HG02610 (cell line): ENCODE data around the gene RPA1.

Experiments
- ATAC-seq: cut with Tn5 transposase; IDR thresholded peaks from one replicate; pipeline ENCODE4 v1.9.1; 2021; ENCODE audit warnings: mild to moderate bottlenecking, moderate library complexity; ENCODE audit not compliant: unreplicated experiment

Gene RPA1

DNA sequence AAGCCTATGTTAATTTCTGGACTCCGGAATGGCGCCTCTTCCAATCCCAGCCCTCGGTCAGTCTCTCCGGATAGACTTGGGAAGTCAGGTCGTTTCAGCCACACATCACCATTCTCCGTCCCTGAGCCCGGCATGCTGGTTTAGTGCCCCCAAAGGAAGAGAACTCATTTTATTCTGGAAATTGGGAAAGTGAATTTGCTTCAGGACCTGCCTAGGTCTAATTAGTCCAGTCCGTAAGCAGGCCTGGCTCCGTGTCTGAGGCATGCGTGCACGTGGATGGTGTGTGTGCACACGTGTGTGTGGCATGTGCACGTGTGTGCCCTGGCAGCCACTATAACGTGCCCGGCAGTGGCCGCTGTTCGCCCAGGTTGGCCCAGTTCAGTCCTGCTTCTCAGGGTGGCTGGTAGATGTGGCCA lies 77.4 kb downstream of the RPA1 start:
- ATAC-seq: no peak

DNA sequence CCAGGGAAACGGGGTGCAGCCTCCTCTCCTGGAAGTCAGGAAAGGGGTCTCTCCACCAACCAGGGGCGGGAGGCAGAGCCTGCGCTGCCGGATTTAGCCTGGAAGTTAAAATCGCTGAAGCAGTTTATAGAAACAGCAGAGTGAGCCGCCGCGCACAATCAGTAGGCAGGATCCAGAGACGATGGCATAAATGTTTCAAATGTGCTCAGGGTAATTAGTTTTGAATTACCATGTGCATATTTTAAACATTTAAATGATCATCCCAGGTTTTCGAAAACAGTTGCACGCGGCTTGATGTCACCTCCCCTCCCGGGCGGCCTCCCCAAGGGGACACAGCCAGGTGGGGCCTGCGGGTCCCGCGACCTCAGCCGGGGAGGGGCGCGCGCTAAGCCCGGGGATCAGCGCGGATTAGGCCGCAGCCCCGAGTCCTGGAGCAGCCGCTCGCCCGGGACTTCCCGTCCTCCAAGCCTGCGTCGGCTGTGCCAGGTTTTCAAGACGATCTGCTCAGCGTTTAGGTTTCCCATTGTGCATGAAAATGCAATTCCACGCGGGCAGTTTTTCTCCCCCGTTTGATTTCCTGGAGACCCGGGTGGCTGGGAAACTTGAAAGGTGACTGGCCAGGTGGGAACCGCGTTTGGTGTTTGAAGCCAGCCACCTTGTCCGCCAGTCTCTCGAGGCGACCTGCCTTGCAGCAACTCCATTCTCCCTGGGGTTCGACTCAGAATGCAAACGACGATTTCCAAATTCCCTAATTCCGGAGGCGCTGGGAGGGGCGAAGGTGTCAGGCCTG lies 78.3 kb downstream of the RPA1 start:
- ATAC-seq: no peak

DNA sequence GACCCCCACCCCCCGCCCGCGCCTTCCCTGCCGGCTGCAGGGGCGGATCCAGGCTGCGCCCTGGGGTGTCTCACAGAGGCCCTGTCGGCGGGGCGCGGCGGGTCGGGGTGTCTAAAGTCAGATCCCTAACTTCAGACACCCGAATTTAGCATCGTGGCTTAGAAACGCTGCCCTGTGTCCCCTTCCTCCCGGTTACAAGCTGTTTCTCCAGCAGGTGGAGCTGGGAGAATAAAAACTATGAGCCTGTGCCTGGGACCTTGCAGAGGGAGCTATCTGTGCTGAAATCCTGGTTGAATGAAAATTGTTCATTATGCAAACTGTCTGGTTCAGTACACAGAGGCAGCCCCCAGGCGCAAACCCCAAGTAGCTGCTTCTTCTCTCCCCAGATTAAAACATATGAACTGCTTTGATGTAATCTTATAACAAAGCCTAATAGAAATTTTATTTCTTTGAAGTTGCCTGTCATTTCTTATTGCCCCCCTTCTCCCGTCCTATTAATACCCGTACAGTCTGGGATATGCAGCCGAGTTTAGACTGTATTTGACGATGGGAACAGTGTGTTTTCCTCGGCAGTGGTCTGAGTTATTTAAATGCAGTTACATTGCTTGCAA lies 79.0 kb downstream of the RPA1 start:
- ATAC-seq: no peak

DNA sequence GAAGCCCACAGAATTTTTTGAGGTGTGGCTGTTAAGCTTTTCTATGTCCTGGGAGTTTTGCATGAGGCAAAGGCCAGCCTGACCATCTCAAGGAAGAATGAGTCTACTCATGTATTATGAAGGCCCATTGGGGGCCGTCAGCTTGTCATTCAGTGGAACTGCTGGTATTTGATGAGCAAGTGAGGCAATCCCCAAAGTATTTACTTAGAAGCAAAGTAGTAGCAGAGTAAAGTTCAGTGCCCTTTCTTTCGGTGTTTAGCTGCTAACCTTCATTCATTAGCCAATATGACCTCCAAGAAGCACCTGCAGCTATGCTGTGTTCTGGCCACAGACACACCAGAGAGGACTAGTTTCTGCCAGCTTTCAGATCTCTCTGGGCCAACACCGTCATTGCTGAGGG lies 80.2 kb downstream of the RPA1 start:
- no peak for ATAC-seq

DNA sequence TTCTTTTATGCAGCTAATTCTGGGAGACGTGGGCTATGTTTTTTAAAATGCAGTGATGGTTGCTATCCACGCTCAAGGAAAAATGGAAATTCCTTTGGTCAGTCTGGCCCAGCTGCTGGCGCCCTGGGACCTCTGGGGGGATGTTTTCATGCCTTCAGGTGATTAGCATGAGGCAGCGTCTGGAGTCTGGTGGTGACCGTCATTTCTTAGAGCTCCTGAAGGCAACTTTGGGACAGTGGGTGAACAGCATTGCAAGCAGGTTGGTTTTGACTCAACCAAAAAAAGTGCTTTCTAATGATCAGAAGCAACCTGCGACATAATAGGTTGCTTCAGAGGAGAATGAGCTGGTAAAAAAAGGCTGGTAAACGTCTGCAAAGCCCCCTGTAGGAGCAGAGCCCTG lies 82.3 kb downstream of the RPA1 start:
- ATAC-seq: no peak

DNA sequence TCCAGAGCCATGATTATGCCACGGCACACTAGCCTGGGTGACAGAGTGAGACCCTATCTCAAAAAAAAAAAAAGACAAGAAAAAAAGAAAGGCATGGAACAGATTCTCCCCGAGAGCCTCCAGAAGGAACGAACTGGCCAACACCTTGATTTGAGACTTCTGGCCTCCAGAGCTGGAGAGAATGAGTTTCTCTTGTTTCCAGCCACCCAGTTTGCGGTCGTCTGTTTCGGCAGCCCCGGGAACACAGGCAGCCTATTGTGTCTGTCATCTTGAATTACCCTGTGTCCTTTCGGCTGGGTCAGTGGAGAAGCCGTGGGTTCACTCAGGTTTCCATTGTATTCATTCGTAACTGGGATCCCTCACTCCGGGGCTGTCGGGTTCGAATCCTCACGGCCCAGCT lies 83.9 kb downstream of the RPA1 start:
- ATAC-seq: no peak

DNA sequence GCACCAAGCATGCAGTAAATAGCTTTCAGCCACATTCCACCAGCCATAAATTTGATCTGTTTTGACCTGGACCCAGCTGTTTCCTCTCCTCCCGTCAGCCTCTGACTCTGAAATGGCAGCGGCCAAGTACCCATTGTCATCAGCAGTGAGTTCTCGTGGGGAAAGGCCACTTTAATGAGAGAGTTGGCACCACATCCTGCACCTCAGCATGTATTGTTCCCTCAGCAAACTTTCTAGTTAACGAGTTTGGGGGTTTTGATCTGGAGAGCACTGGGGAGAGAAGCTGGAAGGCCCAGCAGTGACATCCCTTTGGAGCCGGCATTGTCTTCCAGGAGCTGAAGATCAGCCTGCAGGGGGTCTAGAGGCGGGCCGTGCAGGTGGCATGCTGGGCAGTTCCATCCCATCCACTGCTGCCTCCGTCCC lies 84.9 kb downstream of the RPA1 start:
- ATAC-seq: no peak

DNA sequence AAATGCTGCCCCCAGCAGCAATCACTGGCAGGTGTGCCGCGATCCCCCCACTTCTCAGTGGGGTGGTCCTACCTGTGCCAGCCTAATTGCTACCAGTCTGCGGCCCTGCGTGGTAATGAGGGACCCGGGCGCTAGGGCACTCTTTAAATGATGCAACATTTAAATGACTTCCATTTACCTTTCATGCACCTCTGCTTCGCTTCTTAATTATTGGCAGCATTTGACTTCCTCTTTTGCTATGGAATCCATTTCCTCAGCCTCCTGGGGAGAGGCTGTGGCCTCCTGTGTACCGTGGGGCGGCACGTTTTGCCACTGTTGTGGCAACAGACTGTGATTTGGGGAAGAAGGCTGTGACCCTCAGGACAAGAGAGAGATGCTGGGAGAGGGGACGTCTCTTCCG lies 86.1 kb downstream of the RPA1 start:
- no peak for ATAC-seq

DNA sequence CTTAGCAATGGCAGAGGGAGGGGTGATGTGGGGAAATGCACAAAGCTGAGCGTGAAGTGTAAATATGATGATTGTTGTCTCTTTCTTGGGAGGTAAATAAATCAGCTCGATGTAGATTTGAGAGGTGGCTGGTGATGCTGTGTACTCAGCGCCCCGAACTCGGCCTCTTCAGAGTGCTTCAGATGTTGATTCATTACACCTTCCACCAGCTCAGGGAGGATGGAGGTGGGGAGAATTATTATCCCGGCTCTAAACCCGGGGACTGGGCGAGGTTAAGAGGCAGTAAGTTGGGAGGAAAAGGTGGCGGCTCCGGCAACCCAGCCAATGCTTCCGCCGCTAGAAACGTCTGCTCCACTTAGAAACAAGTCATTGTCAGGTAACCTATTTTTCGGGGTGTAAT lies 86.5 kb downstream of the RPA1 start:
- ATAC-seq: no peak

DNA sequence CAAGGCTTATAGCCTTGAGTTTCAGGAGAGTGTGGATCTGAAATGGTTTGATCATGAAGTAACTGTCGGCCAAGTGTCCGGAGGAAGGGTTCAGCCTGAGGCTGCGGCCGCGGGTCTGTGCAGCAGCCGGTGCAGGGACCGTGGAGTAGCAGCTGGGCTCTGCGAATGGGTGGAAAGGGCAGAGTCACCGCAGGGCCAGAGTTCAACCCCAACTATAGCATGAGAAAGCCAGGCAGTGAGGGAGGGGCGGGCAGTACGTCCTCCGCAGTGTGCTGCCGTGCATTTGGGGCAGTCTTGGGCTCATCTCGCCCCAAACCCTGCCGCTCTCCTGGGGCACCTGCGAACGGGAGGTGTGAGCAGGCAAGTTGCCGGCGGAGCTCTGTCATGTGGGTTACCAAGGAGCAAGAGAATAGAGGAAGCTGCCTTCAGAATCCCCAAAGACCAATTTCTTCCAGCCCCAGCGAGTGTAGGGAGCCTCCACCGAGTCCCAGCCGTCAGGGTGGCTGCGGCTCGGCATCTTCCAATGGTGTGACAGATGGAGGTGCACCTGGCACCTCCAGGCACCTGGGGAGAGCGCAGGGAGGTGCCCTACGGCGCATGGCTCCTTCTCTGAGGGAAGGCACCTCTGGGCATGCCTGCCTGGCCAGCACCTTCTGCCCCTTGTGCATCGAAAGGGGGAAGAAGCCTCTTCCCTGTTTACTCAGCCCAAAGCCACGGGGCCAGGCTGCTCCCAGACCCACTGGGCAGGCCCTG lies 87.3 kb downstream of the RPA1 start:
- ATAC-seq: no peak

DNA sequence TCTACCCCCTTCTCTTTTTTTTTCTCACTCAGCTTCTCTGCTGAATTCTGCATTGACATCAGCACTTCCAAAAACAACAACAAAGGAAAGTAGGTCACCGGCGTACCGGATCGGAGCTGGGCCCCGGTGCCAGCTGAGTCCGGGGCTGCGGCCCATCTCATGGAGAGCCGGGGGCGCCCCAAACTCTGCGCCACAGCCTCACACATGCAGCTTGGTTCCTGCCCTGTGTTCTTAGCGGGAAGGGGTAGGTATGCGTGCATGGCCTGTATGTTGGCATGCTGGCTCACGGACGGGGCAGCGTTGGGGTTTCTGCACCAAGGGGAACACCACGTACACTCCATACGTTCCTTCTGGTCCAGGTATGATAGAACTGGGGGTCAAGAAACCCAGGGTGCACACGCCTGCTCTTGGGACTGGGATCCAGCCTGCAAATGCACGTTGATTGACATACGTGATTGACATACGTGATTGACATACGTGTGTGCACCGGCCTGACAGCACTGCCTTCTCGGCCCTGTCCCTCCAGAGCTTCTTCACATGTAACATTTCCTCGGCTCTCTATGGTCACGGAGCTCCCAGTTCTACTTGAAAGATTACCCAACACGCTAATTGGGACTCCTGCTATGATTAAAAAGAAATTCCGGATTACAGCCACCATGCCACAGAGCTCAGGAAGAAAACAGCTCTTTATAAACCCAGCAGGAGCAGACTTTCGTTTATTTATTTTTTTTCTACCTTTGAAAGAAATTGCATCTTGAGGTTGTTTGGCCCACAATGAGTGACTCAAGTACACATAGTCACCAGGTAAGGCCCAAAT lies 88.7 kb downstream of the RPA1 start:
- no peak for ATAC-seq

DNA sequence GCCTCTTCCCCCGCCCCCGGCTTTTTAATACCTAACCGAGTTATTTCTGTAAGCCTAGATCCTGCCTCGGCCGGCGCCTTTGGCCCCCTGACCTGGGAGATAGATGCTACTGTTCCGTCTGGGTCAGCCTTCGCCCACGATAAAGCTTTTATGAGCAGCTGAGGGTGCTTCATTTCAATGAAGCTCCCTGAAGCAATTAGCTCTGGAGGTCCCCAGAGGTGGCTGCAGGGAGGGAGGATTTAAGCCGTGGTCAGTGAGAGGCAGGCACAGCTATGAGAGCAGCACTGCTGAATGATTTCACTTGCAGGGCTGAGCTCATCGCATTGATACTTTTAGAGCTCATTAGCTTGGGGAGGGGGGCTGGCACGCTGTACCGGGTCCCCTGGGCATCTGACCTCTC lies 89.4 kb downstream of the RPA1 start:
- ATAC-seq: no peak

DNA sequence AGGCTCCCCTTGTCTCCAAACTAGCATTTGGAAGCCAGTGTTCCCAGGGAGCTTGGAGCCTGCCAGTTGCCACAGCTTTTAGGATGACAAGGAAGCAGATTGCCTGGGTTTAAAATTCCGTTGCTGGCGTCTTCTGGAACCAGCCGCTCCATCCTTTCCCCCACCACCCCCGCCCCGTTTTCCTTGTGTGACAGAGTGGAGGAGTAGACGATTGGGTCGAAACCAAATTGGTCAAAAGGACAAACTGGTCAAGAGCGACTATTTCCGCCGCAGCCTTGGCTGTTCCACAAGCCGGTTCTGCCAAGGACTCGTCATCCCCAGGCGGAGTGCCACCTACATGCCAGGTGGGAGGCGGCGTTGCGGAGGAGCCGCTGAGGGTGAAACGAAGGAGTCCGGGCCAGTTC lies 91.1 kb downstream of the RPA1 start:
- ATAC-seq: no peak

DNA sequence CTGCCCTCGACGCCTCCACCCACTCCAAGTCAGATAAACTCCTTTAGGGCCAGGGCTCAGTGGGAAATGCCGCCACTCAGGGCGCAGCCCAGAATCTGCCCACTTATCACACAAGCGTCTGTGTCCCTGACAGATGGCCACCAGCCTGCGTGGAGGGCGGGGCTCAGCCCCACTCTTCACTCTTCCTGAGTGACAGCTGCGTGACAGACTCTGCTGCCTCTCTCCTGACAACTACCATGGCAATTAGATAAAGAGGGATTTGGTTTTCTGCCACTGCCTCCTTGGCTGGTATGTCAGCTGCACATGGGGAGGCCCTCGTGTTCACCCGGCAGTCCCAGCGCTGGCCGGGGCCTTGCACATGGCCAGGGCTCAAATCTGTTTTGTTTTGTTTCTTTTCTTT lies 99.2 kb downstream of the RPA1 start:
- ATAC-seq: no peak

DNA sequence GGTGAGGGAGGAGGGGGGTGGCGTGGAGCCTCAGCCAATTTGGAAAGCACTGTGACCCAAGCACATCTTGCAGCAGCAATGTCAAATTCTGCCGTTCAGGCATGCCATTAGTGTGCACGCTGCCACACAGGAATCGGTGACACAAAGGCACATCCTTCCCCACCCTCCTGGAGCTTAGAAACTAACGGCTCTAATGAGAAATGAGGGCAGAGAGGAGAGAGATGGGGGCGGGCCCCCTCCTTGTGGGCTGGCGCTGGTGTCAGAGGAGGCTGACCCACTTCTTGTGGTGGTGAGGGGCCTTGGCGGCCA lies 100.5 kb downstream of the RPA1 start:
- no peak for ATAC-seq

DNA sequence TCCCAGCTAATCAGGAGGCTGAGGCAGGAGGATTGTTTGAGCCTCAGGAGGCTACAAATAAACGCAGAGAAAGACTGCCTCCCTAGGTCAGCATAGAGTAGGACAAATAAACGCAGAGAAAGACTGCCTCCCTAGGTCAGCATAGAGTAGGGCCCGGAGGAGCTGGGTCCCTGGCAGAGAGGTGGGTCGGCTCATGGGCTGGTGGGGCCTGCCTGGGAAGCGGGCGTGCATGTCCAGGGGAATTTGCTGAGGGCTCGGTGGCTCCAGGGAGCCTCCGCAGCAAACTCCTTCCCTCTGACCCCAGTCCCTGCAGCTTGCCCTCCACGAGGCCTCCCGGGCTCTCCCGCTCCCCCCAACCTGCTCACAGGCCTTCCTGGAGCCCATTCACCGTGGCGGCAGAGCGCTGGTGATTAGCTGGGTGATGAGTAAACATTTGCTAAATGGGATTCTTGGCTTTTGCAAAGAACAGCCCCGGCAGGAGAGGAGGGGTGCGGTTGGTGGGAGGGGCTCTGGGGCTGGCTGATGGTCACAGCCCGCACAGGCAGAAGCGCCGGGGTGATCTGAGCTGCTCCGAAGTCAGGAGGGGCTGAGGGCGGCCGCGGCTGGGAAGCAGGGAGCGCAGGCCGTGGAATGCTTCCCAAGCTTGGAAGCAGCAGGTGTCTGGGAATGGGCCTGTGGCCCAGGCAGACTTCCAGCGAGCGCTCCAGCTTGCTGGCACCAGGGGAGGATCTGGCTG lies 102.2 kb downstream of the RPA1 start:
- no peak for ATAC-seq

DNA sequence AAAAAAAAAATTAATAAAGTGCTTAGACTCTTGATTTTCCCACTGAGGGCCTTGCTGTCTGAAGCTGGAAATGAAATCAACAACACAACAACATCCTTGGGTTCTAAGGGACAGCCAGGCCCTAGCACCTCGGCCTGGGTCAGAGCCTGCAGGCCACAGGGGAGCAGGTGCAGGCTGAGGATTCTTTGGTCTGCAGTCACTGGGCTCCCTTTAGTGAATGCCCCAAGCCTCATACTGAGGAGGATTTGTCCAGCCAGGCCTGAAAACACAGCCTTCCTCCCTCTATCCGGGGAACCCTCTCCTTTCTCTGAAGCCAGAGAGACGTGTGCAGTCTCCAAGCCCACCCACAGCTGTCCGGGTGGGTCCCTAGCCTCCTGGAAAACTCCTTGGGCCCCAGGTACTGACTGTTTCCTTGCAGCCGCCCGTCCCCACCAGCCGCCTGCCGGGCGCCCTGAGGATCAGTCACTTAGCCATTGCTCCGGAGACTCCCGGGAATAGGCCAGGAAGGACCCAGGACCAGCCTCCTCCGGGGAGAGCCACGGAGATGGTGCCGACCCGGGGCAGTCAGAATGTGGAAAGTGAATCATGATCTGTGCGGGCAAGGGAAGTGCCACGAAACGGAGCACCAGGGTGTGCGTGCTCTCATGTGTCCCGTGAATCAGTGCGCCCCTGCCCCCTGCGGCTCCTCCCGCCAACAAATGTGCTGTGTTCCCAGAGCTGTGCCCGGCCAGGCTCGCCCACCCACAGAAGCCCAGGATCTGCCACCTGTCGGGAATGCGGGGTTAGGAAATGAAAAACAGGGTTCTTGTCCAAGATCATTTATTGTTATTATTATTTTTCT lies 104.3 kb downstream of the RPA1 start:
- no peak for ATAC-seq

DNA sequence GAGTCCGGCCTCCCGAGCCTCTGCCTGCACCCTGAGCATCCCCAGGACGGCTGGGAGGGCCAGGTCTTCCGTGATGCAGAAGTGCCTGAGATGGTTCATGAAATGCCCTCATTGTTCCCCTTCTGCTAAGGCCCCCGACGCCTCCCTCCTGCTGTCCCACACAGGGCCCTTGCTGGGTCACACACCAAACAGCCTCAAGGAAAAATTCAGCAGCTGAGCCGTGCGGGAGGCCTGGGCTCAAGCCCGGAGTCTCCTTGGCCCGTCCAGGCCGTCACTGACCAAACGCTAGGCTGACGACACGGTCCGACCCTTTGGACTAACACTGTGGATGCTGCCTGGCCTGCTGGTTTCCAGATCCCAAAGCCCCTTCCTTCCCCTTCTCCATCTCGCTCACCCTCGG lies 105.1 kb downstream of the RPA1 start:
- no peak for ATAC-seq

DNA sequence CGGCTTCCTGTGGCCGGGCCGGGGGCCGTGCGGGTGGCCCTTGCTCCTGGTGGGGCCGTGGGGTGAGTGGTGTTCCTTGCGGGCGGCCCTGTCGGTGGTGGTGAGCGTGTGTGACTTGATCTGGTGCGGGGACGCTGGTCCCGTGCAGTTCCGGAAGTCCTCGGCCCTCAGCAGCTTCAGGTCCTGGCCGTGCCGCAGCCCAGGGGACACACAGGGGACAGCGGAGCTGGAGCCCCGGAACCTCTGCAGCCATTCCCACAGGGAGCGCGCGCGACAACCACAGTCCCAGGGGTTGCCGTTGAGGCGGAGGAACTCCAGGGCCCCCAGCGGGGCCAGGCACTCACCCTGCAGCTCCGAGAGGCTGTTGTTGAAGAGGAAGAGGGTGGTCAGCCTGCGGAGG lies 107.0 kb downstream of the RPA1 start:
- ATAC-seq: no peak

DNA sequence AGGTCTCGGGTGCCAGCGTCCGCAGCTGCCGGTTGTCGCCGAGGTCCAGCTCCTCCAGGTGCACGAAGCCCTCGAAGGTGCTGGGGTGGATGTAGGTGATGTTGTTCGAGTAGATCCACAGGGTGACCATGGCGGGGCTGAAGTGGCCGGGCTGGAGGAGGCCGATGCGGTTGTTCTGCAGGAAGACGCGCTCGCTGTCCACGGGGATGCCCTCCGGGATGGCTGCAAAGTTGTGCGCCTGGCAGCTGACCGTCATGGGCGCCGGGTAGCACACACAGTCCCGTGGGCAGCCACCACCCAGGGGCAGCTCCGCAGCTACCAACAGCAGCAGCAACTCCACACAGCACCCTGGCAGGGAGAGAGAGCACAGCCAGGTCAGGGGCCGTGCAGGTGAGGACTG lies 107.7 kb downstream of the RPA1 start:
- no peak for ATAC-seq
